ENCODE data around the gene CCDC174.

DNA sequence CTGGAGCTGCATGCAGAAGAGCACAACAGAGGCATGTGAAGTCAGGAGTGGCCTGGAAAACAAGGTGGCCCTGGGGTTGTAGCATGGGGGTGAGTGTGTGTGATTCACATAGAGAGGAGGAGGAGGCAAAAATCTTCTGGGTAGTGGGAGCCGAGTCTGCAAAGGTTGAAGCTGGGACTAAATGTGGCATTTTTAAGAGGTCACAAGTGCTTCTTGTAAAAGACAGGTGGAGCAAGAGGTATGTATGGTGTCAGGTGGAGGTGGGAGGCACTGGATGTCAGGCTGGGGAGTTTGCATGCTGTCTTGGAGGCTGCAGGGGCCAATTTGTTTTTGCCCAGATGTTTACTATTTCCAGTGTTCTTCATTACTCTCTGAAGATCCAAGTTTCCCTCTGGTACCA, 65.7 kb downstream of the CCDC174 start:
- TF ChIP-seq POLR2A (IDR thresholded peaks at IDR 0.05) (no peak), EP300 (IDR thresholded peaks at IDR 0.05) (no peak), POLR2AphosphoS5 (IDR thresholded peaks at IDR 0.05) (no peak)
- TF ChIP-seq, protein P1, sequence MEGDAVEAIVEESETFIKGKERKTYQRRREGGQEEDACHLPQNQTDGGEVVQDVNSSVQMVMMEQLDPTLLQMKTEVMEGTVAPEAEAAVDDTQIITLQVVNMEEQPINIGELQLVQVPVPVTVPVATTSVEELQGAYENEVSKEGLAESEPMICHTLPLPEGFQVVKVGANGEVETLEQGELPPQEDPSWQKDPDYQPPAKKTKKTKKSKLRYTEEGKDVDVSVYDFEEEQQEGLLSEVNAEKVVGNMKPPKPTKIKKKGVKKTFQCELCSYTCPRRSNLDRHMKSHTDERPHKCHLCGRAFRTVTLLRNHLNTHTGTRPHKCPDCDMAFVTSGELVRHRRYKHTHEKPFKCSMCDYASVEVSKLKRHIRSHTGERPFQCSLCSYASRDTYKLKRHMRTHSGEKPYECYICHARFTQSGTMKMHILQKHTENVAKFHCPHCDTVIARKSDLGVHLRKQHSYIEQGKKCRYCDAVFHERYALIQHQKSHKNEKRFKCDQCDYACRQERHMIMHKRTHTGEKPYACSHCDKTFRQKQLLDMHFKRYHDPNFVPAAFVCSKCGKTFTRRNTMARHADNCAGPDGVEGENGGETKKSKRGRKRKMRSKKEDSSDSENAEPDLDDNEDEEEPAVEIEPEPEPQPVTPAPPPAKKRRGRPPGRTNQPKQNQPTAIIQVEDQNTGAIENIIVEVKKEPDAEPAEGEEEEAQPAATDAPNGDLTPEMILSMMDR (IDR thresholded peaks at IDR 0.05) = no peak
